ENCODE results near the gene NR2F1-AS1.
A peak's percentile ranks its signal among the peaks of the same experiment; 100 is the strongest.

NR2F1-AS1 gene

GRCh38 chr5:93580927-93581445 lies at the start of gene NR2F1-AS1:
TSS of gene NR2F1-AS1 (minus strand) at chr5:93581219.
- TF ChIP-seq CTCF (IDR thresholded peaks at IDR 0.05): no peak

GRCh38 chr5:93626801-93627200 lies 45.8 kb upstream of the NR2F1-AS1 start:
- TF ChIP-seq CTCF (IDR thresholded peaks at IDR 0.05): no peak

GRCh38 chr5:93623153-93623552 lies 42.1 kb upstream of the NR2F1-AS1 start:
- TF ChIP-seq CTCF (IDR thresholded peaks at IDR 0.05): no peak

GRCh38 chr5:93622240-93622885 lies 41.3 kb upstream of the NR2F1-AS1 start:
- TF ChIP-seq CTCF (IDR thresholded peaks at IDR 0.05): no peak

GRCh38 chr5:93621327-93621798 lies 40.3 kb upstream of the NR2F1-AS1 start:
- TF ChIP-seq CTCF (IDR thresholded peaks at IDR 0.05): no peak

- TF ChIP-seq CTCF (IDR thresholded peaks at IDR 0.05): peak; percentile 29; the same call in 1 of the 2 replicates
Observed at GRCh38 chr5:93620487-93621326, 39.7 kb upstream of the NR2F1-AS1 start.

GRCh38 chr5:93616538-93617174 lies 35.6 kb upstream of the NR2F1-AS1 start:
- no peak for TF ChIP-seq CTCF (IDR thresholded peaks at IDR 0.05)
